WTC11 (cell line): ENCODE results near the gene PPM1L.

Experiments
- MXD4 ChIP-seq: fragments of 250-450 bp; sonication (Bioruptor Pico); IDR thresholded peaks from 2 replicates; pipeline ENCODE4 v1.8.0; 2021; ENCODE audit warnings: mild to moderate bottlenecking, moderate library complexity, borderline replicate concordance
- TCF7 ChIP-seq: sonication (generic); formaldehyde crosslinking; IDR thresholded peaks from 2 replicates; pipeline ENCODE4 v1.8.0; 2022; ENCODE audit warnings: mild to moderate bottlenecking, low read depth, missing genetic modification reagents, moderate library complexity
- ZNF138 ChIP-seq: sonication (generic); formaldehyde crosslinking; conservative IDR thresholded peaks from 2 replicates; pipeline ENCODE4 v1.8.1; 2022; ENCODE audit warnings: mild to moderate bottlenecking, moderate library complexity, missing genetic modification reagents
- ZNF416 ChIP-seq: fragments of 250-450 bp; sonication (Bioruptor Pico); IDR thresholded peaks from 2 replicates; pipeline ENCODE4 v1.9.0; 2021; ENCODE audit warnings: mild to moderate bottlenecking, inconsistent platforms
- TF ChIP-seq, protein P1 (sequence below): sonication (generic); formaldehyde crosslinking; conservative IDR thresholded peaks from 2 replicates; pipeline ENCODE4 v1.8.1; 2023; ENCODE audit warnings: mild to moderate bottlenecking, low read depth, missing genetic modification reagents, moderate library complexity
- TF ChIP-seq, protein P2 (sequence below): fragments of 200-600 bp; IDR thresholded peaks from 2 replicates; pipeline ENCODE4 v1.8.0; 2022; ENCODE audit warnings: antibody characterized with exemption
- TF ChIP-seq, protein P3 (sequence below): sonication (generic); formaldehyde crosslinking; IDR thresholded peaks from 2 replicates; pipeline ENCODE4 v1.8.1; 2023; ENCODE audit warnings: mild to moderate bottlenecking, missing genetic modification reagents
- TF ChIP-seq, protein P4 (sequence below): fragments of 250-450 bp; sonication (Bioruptor Pico); conservative IDR thresholded peaks from 2 replicates; pipeline ENCODE4 v1.9.0; 2021; ENCODE audit warnings: mild to moderate bottlenecking
- TF ChIP-seq, protein P5 (sequence below): sonication (generic); formaldehyde crosslinking; IDR thresholded peaks from 2 replicates; pipeline ENCODE4 v1.8.1; 2023; ENCODE audit warnings: mild to moderate bottlenecking, missing genetic modification reagents
- TF ChIP-seq, protein P6 (sequence below): sonication (generic); formaldehyde crosslinking; IDR thresholded peaks from 2 replicates; pipeline ENCODE4 v1.8.0; 2022; ENCODE audit warnings: mild to moderate bottlenecking, missing genetic modification reagents
- TF ChIP-seq, protein P7 (sequence below): sonication (generic); formaldehyde crosslinking; IDR thresholded peaks from 2 replicates; pipeline ENCODE4 v1.8.1; 2023; ENCODE audit warnings: mild to moderate bottlenecking, missing genetic modification reagents, moderate library complexity

DNA sequence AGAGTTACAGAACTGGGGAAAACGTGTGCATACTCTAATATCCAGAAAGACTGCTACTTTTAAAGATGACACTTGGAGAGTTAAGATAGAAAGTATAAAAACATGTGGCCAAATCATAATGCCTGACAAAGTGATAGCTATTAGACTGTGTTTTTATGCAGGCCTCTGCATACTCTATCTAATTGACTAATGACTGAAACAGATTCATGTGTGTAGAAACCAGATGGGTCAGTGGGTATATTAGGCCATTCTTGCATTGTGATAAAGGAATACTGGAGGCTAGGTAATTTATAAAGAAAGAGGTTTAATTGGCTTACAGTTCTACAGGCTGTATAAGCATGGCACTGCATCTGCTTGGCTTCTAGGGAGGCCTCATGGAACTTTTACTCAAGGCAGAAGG is 71.5 kb downstream of the PPM1L start:
- TF ChIP-seq, protein P1, sequence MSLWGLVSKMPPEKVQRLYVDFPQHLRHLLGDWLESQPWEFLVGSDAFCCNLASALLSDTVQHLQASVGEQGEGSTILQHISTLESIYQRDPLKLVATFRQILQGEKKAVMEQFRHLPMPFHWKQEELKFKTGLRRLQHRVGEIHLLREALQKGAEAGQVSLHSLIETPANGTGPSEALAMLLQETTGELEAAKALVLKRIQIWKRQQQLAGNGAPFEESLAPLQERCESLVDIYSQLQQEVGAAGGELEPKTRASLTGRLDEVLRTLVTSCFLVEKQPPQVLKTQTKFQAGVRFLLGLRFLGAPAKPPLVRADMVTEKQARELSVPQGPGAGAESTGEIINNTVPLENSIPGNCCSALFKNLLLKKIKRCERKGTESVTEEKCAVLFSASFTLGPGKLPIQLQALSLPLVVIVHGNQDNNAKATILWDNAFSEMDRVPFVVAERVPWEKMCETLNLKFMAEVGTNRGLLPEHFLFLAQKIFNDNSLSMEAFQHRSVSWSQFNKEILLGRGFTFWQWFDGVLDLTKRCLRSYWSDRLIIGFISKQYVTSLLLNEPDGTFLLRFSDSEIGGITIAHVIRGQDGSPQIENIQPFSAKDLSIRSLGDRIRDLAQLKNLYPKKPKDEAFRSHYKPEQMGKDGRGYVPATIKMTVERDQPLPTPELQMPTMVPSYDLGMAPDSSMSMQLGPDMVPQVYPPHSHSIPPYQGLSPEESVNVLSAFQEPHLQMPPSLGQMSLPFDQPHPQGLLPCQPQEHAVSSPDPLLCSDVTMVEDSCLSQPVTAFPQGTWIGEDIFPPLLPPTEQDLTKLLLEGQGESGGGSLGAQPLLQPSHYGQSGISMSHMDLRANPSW, result no peak
- TF ChIP-seq, protein P2, sequence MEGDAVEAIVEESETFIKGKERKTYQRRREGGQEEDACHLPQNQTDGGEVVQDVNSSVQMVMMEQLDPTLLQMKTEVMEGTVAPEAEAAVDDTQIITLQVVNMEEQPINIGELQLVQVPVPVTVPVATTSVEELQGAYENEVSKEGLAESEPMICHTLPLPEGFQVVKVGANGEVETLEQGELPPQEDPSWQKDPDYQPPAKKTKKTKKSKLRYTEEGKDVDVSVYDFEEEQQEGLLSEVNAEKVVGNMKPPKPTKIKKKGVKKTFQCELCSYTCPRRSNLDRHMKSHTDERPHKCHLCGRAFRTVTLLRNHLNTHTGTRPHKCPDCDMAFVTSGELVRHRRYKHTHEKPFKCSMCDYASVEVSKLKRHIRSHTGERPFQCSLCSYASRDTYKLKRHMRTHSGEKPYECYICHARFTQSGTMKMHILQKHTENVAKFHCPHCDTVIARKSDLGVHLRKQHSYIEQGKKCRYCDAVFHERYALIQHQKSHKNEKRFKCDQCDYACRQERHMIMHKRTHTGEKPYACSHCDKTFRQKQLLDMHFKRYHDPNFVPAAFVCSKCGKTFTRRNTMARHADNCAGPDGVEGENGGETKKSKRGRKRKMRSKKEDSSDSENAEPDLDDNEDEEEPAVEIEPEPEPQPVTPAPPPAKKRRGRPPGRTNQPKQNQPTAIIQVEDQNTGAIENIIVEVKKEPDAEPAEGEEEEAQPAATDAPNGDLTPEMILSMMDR, result no peak
- TF ChIP-seq, protein P3, sequence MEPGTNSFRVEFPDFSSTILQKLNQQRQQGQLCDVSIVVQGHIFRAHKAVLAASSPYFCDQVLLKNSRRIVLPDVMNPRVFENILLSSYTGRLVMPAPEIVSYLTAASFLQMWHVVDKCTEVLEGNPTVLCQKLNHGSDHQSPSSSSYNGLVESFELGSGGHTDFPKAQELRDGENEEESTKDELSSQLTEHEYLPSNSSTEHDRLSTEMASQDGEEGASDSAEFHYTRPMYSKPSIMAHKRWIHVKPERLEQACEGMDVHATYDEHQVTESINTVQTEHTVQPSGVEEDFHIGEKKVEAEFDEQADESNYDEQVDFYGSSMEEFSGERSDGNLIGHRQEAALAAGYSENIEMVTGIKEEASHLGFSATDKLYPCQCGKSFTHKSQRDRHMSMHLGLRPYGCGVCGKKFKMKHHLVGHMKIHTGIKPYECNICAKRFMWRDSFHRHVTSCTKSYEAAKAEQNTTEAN, result no peak
- TF ChIP-seq TCF7 (CRISPR knock-in tag) (no peak), ZNF138 (CRISPR knock-in tag) (no peak), MXD4 (no peak), ZNF416 (CRISPR knock-in tag) (no peak)
- TF ChIP-seq, protein P4, sequence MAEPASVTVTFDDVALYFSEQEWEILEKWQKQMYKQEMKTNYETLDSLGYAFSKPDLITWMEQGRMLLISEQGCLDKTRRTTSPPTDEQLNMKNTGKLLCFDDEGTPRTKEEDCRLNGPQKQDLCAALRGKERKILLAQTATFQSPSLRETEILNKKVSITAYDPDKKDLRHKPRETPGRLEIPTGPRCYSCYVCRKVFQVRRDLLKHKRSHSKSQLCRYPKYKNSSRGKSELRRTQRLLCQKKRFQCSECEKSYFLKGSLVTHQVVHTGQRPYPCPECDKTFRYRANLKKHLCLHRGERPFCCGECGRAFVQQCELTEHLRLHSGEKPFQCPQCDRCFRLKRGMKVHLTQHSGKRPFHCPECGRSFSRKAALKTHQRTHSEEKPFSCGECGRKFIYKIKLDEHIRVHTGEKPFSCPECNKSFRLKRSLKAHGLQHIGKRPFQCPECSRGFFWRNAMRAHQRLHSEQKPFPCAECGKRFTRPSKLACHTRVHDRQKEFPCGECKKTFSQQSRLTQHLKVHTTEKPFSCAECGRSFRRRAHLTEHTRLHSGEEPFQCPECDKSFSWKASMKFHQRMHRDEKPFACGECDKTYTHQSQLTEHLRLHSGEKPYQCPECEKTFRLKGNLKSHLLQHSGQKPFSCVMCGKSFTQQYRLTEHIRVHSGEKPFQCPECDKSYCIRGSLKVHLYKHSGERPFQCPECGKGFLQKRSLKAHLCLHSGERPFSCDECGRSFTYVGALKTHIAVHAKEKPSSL (CRISPR knock-in tag), result no peak
- TF ChIP-seq, protein P5, sequence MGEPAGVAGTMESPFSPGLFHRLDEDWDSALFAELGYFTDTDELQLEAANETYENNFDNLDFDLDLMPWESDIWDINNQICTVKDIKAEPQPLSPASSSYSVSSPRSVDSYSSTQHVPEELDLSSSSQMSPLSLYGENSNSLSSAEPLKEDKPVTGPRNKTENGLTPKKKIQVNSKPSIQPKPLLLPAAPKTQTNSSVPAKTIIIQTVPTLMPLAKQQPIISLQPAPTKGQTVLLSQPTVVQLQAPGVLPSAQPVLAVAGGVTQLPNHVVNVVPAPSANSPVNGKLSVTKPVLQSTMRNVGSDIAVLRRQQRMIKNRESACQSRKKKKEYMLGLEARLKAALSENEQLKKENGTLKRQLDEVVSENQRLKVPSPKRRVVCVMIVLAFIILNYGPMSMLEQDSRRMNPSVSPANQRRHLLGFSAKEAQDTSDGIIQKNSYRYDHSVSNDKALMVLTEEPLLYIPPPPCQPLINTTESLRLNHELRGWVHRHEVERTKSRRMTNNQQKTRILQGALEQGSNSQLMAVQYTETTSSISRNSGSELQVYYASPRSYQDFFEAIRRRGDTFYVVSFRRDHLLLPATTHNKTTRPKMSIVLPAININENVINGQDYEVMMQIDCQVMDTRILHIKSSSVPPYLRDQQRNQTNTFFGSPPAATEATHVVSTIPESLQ (CRISPR knock-in tag), result no peak
- TF ChIP-seq, protein P6, sequence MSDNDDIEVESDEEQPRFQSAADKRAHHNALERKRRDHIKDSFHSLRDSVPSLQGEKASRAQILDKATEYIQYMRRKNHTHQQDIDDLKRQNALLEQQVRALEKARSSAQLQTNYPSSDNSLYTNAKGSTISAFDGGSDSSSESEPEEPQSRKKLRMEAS, result no peak
- TF ChIP-seq, protein P7, sequence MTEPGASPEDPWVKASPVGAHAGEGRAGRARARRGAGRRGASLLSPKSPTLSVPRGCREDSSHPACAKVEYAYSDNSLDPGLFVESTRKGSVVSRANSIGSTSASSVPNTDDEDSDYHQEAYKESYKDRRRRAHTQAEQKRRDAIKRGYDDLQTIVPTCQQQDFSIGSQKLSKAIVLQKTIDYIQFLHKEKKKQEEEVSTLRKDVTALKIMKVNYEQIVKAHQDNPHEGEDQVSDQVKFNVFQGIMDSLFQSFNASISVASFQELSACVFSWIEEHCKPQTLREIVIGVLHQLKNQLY (CRISPR knock-in tag), result no peak
